GM18861 (cell line): ENCODE data around the gene LRRC7.
"Not testable (repeated sequence)": the region's sequence is repeated elsewhere in the genome, so short reads cannot be mapped to it uniquely, and the experiment has no call there.

ENCODE experiments used
- ATAC-seq: cut with Tn5 transposase; IDR thresholded peaks from one replicate; pipeline ENCODE4 v1.9.1; 2021; ENCODE audit not compliant: unreplicated experiment

Gene LRRC7

DNA sequence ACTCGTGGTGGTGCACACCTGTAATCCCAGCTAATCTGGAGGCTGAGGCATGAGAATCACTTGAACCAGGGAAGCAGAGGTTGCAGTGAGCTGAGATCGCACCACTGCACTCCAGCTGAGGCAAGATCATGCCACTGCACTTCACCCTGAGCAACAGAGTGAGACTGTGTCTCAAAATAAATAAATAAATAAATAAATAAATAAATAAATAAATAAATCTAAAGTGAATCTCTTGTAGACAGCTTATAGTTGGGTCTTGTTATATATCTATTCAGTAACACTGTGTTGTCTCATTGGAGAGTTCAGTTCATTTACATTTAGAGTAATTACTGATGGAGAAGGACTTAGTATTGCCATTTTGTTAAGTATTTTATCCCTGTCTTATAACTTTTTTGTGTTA lies 379.2 kb downstream of the LRRC7 start:
- no peak for ATAC-seq

DNA sequence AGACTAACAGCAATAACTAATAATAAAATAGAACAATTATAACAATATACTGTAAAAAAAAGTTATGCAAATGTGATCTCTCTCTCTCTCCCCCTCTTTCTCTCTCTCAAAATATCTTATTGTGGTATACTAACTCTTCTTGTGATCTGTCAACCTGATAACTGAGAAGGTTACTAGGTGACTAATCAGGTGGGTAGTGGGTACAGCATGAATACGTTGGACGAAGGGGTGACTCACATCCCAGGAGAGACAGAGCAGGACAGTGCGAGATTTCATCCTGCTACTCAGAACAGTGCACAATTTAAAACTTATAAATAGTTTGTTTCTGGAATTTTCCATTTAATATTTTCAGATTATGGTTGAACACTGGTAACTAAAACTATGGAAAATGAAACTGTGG lies 380.1 kb downstream of the LRRC7 start:
- no peak for ATAC-seq

DNA sequence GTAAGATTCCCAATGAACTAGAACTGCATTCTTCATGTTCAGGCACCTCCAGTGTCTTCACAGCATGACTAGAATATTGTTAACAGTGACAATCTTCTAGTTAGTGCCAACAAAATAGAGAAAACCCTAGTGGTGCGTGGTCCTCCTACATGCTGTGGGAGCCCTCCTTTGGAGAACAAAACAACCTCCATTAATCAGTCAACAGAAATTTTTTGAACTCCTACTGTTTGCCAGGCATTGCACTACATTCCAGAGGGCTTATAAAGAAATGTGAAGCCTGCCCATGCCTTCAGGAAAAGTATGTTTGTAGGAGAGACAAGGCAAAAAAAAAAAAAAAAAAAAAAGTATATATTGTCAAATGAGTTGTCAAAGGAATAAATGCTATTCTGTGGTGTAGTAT lies 385.0 kb downstream of the LRRC7 start:
- no peak for ATAC-seq

DNA sequence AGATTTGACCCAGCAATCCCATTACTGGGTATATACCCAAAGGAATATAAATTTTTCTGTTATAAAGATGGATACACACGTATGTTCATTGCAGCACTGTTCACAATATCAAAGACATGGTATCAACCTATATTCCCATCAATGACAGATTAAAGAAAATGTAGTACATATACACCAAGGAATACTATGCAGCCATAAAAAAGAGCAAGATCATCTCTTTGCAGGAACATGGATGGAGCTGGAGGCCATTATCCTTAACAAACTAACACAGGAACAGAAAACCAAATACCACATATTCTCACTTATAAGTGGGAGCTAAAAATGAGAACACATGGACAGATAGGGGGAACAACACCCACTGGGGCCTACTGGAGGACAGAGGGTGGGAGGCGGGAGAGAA lies 394.7 kb downstream of the LRRC7 start:
- ATAC-seq, result not testable (repeated sequence)

DNA sequence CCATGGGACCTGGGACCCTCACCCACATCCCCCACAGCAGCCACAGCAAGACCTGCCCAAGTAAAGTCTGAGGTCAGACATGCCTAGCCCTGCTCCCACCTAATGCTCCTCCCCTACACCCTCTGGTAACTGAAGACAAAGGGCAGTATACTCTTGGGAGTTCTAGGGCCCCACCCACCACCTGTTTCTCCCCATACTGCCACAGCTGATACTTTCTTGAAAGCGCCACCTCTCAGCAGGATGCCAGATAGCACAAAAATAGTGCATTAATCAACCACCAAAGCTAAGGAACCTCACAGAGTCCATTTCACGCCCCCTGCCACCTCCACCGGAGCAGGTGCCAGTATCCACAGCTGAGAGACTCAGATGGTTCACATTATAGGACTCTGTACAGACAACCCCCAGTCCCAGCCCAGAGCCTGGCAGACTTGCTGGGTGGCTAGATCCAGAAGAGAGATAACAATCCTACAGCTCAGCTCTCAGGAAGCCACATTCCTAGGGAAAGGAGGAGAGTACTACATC lies 399.6 kb downstream of the LRRC7 start:
- no peak for ATAC-seq

DNA sequence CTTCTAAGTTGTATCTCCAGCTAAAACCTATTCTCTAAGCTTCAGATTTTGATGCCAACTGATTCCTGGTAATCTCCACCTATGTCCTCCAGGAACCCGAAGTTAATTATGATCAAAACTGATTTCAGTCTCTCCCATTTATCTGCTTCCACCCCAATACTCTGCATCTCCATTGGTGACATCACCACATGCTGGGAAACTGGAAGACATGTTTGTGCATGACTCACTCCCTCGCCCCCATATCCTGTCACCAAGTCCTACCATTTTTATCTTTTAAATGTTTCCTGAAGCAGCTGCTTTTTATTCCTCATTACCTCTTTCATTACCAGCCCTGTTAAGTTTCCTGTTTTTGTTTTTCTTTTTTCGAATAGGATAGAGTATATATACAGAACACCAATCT lies 409.2 kb downstream of the LRRC7 start:
- ATAC-seq, result no peak

DNA sequence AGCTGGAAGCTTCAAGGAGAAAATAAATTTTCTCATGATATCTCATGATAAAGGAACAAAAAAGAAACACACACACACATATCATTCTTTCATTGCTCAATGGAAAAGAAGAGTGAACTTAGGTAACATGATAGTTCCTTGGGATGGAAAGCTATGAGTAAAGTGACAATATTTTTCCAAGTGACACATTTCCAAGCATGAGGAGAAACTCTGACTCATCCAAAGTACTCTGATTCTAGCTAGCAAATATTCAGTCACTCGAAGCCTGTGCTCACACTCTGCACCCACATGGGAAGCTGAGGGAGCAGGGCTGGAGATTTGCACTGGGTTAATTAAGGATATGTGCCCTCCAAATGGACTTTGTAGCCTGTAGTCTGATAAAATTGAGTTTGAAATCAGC lies 415.3 kb downstream of the LRRC7 start:
- ATAC-seq, result no peak

DNA sequence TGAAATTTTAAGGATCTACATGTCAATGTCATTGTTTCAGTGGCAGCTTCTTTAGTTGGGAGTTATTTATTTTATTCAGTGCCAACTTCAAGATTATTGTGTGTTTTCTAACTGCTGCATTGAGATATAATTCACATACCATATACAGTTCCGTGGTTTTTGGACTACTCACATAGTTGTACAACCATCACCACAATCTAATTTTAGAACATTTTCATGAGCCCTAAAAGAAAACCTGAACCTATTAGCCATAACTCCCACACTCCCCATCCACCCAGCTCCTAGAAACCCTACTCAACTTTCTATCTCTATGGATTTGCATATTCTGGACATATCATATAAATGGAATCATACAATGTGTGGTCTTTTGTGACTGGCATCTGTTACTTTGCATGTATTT lies 417.7 kb downstream of the LRRC7 start:
- ATAC-seq, result no peak

DNA sequence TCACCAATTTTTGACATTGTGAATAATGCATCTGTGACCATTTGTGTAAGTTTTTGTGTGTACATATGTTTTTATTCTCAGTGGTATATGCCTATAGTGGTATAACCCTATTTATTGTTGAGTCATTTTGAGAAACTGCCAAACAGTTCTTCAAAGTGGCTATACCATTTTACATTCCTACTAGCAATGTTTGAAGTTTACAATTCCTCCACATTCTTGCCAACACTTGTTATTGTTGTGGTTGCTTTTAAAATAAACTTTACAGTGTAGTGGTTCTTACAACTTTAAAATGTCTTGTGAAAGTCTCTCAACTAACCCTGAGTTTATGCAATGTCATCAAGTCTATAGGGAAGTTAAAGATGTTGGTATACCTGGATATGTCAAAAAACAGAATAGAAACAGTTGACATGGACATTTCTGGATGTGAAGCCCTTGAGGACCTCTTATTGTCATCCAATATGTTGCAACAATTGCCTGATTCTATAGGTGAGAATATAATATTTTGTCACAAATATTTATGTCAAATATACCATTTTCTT lies 418.2 kb downstream of the LRRC7 start:
- ATAC-seq, result no peak

DNA sequence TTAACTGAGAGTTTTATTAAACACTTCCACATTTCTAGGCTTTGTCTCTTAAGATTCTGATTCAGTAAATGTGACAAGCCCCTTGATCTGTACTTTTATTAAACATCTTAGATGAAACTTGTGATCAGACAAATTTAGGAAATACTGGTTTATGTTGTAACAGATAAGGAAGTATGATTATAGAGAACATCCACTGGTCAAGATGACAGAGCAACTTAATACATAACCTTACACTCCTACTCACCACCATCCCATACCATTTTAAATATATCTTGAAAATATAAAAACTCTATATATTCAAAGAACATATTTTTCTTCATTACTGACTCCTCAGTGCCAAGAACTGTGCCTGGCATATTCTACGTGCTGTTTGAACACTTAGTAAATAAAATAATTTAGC lies 420.2 kb downstream of the LRRC7 start:
- no peak for ATAC-seq

DNA sequence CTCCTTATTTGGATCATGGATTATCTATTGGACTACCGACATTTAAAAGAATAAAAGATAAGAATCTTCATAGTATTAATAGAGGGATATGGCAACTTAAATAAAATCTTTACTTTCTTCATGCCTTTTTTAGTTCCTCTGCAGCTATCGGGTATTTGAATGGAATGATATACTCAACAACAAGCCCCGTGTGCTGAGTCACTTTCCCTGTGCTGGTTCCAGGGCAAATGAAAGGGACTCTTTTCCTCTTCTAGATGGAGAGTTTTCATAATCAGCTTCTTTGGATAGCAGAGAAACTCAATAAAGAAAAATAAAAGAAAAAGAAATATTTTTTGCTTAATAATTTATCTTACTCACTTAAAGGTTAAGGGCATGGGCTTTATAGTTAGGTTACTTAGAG lies 423.9 kb downstream of the LRRC7 start:
- no peak for ATAC-seq

DNA sequence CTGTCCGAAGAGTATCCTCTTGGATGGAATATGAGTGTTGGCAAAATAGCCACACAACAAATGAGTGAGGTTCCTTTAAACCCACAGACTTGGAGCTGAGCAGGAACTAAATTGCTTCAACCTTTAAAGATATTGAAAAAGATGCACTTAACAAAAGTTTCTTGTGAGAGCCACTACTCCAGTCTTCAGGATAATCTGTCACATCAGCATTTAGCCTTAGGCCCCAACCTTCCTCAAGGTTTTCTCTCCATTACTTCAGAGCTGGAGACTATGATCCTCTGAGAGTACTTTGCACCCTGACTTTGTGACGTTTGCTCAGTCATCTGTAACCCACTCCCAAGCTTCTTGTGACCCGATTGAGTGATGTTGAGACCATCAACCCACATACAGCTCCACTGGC lies 424.9 kb downstream of the LRRC7 start:
- no peak for ATAC-seq

DNA sequence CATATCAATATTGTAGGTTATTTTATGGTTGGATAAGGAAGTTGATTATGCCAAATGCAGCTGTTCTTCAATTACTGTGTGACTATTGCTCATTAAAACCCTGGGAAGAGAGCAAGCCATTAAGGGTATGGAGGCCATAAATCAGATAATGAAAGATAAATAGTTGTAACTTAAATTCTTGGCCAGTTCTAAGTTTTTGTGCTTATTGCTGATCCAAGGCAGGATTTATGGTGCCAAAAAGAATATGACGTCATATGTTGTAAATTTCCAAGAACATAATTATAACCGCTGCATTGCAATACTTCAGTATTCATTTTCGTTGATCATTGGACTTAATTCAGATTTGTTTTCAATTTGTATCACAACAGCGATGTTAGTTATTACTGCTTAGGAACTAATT lies 426.1 kb downstream of the LRRC7 start:
- no peak for ATAC-seq

DNA sequence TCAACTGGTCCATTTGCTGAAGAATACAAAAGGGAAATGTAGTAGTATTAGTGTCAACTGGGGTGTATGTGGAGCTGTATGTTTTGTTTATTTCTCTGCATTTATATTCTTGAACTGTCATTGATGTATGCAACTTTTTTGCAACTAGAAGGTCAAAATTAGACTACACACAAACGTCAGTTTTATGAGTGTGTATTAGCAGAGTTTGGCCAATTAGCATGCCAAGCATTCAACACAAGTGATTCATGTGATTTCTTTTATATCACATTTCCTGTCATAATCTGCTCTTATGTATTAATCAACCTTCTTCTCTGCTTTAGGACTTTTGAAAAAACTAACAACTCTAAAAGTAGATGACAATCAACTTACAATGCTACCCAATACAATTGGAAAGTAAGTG lies 426.5 kb downstream of the LRRC7 start:
- ATAC-seq, result no peak

DNA sequence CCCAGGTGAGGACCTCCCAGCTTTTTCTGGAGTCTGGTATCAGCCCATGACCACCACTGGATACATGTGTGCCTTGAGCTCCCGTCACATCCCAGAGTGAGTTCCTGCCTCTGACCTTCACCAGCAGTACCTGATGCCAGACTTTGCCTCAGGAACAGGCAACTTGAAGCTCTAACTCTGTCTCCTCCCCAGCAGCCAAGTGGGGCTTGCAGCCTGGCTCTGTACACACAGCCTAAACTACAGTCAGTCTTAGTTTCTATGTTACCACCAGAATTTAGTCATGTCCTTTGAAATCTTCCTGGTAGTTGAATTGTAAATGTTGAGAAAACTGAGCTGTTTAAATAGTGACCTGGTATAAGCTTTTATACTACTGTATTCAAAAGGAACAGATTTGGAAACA lies 431.1 kb downstream of the LRRC7 start:
- no peak for ATAC-seq

DNA sequence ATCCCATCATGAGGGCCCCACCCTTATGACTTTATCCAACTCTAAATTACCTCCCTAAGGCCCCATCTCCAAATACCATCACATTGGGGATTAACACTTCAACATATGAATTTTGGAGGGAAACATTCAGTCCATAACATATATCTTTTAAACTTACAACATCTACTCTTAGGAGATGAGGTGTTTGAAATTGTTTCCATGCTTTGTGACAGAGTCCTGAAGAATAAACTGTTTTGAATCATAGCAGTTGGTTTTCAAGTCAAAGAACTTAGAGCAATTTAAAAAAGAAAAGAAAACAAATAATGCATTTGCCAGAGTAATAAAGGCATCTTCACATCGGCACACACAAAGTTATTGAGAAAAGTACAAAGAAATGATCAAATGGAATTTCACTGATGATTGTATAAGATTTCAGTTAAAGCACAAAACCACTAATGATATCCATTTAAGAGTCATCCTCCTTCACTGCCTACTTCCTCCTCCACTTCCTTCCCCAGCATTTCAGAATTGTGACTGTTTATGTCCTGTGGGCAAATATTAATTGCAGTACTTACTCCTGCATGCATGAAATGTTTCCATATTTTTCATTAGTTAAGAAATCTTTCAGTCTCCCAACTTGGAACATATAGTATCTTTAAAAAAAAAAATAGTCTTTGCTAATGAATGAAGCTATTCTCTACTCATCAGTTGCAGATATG lies 435.6 kb downstream of the LRRC7 start:
- no peak for ATAC-seq

DNA sequence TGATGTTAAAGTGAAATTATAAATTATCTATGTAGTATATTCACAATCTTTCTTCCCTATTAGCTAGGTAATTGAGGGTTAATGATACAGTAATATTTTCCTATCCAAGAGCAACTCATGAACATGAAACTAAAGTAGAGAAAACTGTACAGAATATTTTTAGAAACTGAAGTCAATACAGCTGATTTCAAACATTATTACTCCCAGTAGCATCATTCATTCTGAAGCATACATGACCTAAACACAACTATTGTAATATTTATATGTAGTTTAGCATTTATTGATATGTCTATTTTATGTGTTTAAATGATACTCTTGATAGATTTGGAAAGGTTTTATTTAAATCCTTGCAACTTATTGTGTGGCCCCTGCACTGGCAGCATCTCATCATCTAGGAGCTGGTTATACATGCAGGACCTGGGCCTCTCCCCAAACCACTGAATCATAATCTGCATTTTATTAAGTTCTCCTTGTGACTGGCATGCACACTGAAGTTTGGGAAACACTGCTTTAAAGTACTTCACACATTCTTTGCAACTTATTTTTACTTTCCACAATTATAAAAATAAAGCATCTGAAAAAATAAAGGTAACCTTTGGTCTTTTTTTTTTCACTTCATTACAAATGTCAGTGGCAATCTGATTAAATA lies 437.8 kb downstream of the LRRC7 start:
- ATAC-seq, result no peak

DNA sequence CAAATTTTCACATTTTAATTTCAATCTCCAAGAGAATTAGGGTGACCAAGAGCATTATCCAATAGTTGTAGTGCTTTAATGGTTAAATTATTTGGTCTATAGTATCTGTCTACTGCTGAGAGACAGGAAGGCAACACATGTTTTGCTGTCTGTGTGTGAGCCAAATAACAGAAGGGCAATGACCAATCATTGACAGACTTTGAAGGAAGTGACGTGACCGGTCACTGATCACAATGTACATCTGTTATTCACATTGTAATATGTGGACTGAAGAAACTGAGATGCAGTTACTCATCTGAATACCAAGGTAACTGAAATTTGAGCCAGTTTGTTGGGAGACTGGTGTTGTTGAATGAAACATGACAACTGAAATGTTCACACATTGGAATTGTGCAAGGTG lies 440.9 kb downstream of the LRRC7 start:
- ATAC-seq, result no peak

DNA sequence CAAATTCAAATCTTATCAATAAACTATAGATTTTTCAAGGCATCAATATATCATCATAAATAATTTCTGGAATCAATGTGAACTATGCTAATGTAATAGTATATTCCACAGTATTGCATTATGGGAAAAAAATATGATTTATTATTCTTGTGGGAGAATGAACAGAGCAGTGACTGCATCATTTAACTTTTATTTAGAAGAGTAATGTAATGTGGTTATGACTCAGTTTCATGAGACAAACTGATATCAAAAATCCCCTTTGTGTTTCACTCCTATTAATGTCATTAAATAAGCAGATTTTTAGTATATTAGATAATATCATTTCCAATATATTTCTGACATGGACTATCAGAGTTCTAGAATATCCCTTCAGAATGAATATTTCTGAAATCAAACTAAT lies 450.0 kb downstream of the LRRC7 start:
- no peak for ATAC-seq

DNA sequence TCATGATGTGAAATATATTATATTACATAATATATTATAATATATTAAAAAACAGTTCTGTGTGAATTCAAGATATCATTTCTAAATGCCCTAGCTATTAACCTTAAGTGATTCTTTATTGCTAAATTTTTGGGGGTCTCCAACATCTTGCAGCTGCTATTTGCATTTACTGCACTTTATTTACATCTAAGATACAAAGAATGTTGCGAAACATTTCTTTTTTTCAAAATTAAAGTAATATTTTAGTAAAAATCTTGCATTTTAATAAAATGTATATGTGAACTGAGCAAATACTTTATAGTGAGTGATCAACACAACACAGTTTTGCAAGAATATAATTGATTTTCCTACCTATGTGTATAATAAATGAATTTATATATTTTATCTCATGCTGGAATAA lies 456.6 kb downstream of the LRRC7 start:
- ATAC-seq, result no peak

DNA sequence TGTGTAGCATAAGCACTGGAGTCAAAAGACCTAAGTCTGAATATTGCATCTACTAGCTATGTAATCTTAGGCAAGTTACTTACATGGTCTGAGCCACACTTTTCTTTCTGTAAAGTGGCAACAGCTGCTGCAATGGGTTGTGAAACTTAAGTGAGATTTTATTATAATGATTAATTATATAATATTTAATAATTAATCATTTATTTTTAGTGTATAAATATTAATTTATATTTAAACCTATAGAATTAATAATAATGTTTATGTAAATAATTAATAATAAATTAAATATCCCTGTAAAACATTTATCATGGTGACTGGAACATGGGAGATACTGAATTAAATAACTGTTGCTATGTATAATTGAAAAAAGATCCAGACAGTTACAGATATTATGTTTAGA lies 457.3 kb downstream of the LRRC7 start:
- ATAC-seq, result no peak

DNA sequence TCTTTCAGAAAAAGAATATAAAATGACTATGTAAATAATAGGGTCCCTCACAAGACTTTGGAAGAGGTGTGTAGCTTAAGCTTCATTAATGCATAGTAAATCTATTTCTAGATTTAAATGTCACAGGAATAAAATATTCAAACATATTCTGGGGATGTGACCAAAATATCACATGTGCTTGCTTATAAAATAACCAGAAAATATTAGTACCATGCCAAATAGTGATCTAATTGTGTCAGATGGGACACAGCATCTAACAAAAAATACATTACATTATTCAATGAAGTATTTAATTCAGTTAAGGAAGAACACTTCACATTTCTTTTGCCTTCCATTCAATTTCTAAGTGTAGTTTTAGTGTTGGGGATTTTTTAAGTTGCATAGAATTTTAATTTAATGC lies 458.1 kb downstream of the LRRC7 start:
- no peak for ATAC-seq
